NCI-H82 (cell line): ENCODE measurements around the gene ZC3H4.
"Not testable (repeated sequence)": the region's sequence is repeated elsewhere in the genome, so short reads cannot be mapped to it uniquely, and the experiment has no call there.

Source experiments
- DNase-seq: peaks from one replicate; lab custom pipeline; 2025; lab: John Stamatoyannopoulos, UW

Gene ZC3H4

DNA sequence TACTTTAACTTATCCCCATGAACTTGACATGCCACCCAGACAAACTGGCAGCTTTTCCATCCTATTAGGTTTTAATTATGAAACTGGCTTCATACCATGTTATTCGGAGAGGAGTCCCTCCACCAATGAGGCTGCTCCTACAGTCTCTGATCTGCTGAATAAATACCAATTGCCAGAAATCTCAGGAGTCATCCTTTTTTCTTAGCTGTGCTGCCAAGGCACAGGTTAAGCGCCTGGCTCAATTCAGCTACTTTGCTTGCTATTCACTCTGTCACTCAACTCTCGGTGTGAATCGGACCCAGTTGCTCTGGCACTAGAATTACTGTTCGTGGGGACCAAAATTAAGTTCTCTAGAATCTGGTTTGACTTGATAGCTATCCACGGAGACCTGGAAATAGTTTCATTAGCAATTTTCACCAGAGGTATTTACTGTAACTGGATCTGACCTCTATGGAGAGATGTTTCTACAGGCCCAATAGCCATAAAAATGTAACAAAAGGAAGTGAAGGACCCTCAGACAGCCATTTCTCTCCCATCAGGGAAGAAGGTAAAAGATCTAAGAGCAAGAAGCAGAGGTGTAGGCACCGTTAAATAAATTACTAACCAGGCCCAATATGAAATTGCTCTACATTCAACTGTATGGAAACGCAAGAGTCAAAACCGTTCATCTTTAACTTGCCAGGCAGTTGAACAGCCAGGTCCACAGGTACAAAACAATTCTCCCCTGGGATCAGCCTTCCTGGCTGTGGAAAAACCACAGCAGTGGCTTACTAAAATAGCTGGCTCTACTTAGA, 5.4 kb downstream of the ZC3H4 start:
- no peak for DNase-seq

- DNase-seq: no peak
Measured at GRCh38 chr19:47107202-47107952, 6.2 kb downstream of the ZC3H4 start.

DNA sequence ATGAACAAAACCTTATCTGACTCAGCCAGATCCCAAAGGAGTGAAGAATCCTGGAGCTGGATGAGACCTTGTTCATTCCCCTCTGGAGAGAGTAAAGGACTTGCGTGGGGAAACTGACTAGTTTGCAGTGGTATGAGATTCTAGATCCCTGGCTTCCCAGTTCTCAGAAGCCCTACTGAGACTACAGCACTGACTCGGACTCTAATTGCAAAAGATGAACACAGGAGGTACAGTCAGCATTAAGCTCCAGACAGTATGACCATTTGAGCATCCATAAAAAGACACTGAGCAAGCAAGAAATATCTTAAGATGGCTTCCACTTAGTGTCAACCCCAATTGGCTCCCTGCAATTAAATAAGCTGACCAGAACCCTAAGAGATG, 6.8 kb downstream of the ZC3H4 start:
- DNase-seq: no peak

DNA sequence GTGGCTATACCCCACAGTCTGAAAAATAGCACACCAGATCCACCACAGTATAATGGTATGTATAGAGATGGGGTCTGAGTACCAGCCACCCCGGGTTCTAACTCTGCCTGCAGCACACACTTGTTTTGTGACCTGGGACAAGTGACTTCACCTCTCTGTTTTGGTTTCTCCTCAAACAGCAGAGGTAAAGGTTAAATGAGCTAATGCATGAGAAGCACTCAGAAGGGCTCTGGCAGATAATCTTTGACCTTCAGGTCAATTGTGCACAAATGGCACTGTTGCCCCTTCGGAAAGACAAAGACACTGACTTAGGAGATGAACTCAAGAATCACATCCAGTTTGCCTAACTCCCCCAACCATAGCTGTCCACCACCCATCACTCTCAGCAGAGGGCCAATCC, 7.7 kb downstream of the ZC3H4 start:
- no peak for DNase-seq

DNA sequence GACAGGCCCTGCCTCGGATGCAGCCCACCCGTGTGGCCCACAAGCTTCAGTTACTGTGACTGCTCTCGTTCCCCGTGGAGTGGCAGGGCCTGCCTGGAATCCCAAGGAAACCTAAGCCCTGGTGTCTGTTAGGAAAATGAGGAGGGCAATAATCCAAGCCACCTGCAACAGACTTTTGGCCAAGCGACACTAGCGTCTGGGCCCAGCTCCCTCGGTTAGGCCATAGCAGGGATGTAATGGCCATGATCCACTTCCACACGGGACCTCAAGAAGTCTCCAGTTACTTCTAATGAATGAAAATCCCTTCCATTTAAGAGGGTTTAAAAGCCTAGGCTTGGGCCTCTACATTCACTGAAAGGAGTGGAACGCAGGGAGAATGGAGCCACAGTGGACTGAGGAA, 8.9 kb downstream of the ZC3H4 start:
- no peak for DNase-seq

GRCh38 chr19:47102346-47103060, 11.1 kb downstream of the ZC3H4 start:
- DNase-seq: no peak

GRCh38 chr19:47101116-47101515, 12.5 kb downstream of the ZC3H4 start:
- not testable (repeated sequence) for DNase-seq

DNA sequence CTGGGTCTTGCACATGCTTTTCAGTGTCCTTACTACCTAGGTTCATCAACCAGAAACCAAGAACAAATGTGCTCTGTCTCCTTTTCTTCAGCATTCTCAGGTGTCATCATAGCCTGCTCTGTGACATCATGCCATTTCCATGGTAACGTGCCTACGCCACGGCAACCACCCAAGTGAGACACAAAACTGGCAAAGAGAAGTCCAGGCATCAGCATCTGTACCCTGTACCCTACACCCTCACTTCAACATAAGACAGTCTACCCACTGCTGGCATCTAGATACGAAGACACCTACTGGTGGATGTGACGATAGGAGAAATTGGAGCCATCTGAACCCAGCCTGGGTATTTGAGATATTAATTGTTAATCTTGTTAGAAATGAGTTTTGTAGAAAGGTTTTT, 13.3 kb downstream of the ZC3H4 start:
- no peak for DNase-seq

GRCh38 chr19:47099576-47100050, 14.0 kb downstream of the ZC3H4 start:
- peak; percentile 16 for DNase-seq

GRCh38 chr19:47098608-47099007, 15.0 kb downstream of the ZC3H4 start:
- DNase-seq: no peak

DNA sequence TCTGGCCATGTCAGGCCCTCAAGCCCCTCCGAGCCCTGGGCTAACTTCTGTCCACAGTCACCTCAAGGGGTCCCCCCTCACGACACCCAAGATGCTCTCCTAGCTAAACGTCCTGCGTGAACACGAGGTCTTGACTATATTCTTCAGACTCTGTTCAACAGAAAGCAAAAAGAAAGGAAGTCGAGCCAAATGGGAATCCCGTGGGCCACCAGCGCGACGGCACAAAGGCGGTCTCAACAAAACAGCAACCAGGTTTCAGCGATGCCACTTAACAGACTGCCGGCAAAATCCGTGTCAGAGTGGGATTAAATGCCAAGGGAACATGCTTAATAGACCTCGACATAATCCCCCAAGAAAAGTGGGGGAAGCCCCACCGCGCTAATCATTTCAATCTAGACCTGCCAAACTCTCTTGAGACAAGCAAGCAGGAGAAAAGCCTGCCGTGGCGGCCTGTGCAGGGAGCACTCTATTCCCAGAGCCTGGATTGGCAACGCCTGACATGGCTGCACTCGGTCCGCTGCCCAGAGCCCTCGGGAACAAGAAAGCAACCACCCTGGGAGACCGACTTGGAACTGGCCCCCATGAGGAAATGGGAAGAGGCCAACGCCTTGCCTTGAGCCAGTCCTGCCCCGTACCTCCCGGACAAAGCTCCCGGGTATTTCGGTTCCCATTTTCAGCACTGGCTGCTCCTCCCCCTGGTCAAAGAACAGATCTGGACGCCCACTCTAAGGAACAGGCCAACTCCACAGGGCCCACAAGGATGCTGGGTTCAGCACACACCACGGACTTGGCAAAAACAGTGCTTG, 16.0 kb downstream of the ZC3H4 start:
- peak; percentile 95 for DNase-seq

DNA sequence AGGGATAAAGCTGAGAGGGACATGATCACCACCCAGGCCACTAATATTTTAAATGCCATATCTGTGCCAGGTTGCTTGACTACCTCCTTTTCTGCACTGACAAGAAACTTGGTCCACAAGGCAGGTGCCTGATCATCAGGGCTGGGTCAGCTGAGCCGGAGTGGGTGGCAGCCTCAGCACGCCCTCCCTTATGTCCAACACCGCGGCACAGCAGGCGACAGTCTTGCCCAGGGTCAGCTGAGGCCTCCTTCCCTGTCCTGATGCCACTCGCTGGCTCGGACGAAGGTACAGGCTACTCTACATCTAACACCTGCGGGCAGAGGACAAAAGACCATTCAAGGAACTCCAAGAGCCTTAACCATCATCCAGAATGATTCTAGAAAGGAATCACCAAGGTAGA, 16.9 kb downstream of the ZC3H4 start:
- no peak for DNase-seq

- no peak for DNase-seq
Measured at GRCh38 chr19:47096100-47096704, 17.4 kb downstream of the ZC3H4 start.

GRCh38 chr19:47095476-47096099, 18.0 kb downstream of the ZC3H4 start:
- DNase-seq: no peak

DNA sequence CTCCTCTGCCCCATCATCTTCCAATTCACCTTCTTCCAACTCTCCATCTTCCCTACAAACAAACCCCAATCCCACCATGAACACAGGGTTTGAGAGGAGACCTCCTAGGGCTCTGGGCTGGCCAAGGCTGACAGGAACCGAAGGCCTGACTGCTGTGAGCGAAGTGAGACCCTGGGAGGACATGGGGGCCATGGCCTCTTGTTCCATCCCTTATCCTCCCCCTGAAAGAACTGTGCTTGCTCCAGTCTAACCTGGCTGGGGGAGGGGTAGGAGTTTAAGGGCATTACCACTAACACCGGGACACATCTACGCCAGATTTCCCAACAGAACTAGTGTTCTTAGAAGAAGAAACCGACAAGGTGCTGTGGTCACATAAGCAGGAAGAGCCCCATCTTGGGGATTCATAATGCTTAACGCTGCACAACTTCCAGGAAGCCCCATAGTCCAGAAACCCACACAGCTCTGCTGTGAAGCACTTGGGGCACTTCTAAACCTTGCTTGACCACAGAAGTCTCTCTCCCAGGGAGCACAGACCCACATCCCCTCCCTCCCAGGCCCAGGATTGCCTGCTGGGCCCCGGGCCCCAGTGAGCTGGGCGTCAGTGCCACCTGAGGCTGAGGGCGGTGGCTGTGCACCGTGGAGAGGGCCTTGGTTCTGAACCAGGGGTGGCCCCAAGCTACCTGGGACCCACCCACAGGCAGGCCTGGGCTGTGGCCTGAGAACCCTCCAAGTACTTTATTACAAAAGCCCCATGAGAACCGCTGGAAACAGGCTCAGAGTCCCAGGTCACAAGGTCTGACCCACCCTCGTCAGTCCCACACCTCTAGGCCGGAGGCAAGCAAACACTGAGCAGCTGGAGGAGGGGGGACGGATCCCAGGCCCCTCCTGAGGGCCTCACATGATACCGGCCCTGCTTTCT, 18.8 kb downstream of the ZC3H4 start:
- DNase-seq: no peak

GRCh38 chr19:47093841-47094240, 19.7 kb downstream of the ZC3H4 start:
- no peak for DNase-seq

DNA sequence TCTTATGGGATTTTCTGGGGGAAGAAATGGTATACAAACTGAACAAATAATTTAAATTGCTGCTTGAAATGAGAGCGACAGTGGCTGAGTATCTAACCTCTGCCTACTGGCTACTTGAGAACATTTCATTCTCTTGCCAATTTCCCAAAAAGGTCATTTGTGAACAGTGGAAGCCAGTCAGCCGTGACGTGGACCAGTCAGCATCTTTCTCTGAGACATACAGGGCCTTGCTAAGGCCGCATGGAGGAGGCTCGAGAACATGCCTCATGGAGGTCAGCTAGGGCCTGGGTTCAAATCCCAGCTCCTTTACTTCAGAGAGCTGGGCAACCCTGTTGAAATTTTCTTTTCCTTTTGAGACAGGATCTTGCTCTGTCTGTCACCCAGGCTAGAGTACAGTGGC, 20.3 kb downstream of the ZC3H4 start:
- no peak for DNase-seq

DNA sequence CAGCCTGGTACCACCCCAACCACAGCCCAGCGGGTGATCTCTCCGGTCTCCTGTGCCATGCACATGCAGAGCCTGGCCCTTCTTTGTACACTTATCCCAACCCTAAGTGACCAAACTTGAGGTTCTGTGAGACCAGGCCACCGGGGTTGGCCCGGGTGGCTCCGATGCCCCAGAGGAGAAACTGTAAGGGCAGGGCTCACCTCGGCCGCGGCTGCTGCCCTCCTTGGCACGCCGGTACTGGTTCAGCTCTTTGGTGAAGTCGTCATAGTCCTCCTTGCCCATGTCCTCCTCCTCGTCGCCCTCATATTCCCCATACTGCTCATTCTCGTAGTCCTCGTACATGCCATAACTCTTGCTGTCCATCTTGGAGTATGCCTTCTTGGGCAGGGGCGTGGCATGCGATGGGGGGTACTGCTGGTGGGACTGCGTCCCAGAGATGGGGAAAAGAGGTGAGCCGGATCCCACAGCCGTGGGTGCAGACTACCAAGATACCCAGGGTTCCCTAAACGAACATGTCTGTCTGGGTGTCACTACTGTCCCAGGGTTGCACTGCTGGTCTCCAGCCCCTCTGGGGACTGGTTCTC, 23.7 kb downstream of the ZC3H4 start:
- DNase-seq: no peak

- no peak for DNase-seq
Measured at GRCh38 chr19:47086280-47086679, 27.3 kb downstream of the ZC3H4 start.
